HepG2 (cell line): ENCODE measurements around the gene ACOT9.

Experiments used
- CTCF ChIP-seq: sonication (generic); formaldehyde crosslinking; IDR thresholded peaks from 2 replicates; pipeline ENCODE4 v1.5.0; 2020; ENCODE audit warnings: mild to moderate bottlenecking, missing genetic modification reagents, moderate library complexity
- HNRNPLL ChIP-seq: fragments of 200-400 bp; formaldehyde crosslinking; IDR thresholded peaks from 2 replicates; pipeline ENCODE4 v1.6.1; 2017; ENCODE audit warnings: mild to moderate bottlenecking, low read depth, low read length; ENCODE audit not compliant: poor library complexity, severe bottlenecking
- NCOA1 ChIP-seq: sonication (generic); formaldehyde crosslinking; IDR thresholded peaks from 2 replicates; pipeline ENCODE4 v1.9.0; 2021; ENCODE audit warnings: missing genetic modification reagents
- NCOA2 ChIP-seq: sonication (generic); formaldehyde crosslinking; IDR thresholded peaks from 2 replicates; pipeline ENCODE4 v1.8.0; 2022; ENCODE audit warnings: inconsistent platforms
- RXRA ChIP-seq: sonication (generic); formaldehyde crosslinking; IDR thresholded peaks from 2 replicates; pipeline ENCODE4 v1.5.1; 2020; ENCODE audit warnings: missing genetic modification reagents
- TEF ChIP-seq: sonication (generic); formaldehyde crosslinking; IDR thresholded peaks from 2 replicates; pipeline ENCODE4 v1.5.0; 2020; ENCODE audit warnings: missing genetic modification reagents
- TOPORS ChIP-seq: sonication (generic); formaldehyde crosslinking; IDR thresholded peaks from 2 replicates; pipeline ENCODE4 v1.8.0; 2023; ENCODE audit warnings: mild to moderate bottlenecking, missing genetic modification reagents
- ZBTB40 ChIP-seq, 2 experiments: fragments of 450-650 bp in 1 of 2; sonication (generic) in 1 of 2; formaldehyde crosslinking in 1 of 2; IDR thresholded peaks; 2 replicates each; pipeline versions ENCODE4 v1.6.1 to v1.8.0; 2016 to 2022; ENCODE audit warnings: antibody characterized with exemption in 1 of 2, mild to moderate bottlenecking in 1 of 2, missing genetic modification reagents in 1 of 2
- ZC3H4 ChIP-seq: sonication (generic); formaldehyde crosslinking; IDR thresholded peaks from 2 replicates; pipeline ENCODE4 v1.4.0; 2020; ENCODE audit warnings: missing genetic modification reagents, borderline replicate concordance
- ZFP36 ChIP-seq: fragments of 150-350 bp; IDR thresholded peaks from 2 replicates; pipeline ENCODE4 v1.6.1; 2018; ENCODE audit warnings: borderline replicate concordance, low read length, low read depth; ENCODE audit not compliant: partially characterized antibody
- ZFX ChIP-seq: sonication (generic); formaldehyde crosslinking; IDR thresholded peaks from 2 replicates; pipeline ENCODE4 v1.4.0; 2020; ENCODE audit warnings: mild to moderate bottlenecking, low read depth, missing genetic modification reagents, moderate library complexity
- ZNF20 ChIP-seq: sonication (generic); formaldehyde crosslinking; IDR thresholded peaks from 2 replicates; pipeline ENCODE4 v1.4.0; 2020; ENCODE audit warnings: mild to moderate bottlenecking, moderate library complexity, missing genetic modification reagents
- ZNF83 ChIP-seq: sonication (generic); formaldehyde crosslinking; IDR thresholded peaks from 2 replicates; pipeline ENCODE4 v1.4.0; 2020; ENCODE audit warnings: missing genetic modification reagents, mild to moderate bottlenecking, borderline replicate concordance

- no peak for TF ChIP-seq NCOA2 (CRISPR knock-in tag)
- TF ChIP-seq ZNF83 (CRISPR knock-in tag), result no peak
- TF ChIP-seq ZNF20 (CRISPR knock-in tag), result no peak
- no peak for TF ChIP-seq NCOA1 (CRISPR knock-in tag)
- TF ChIP-seq CTCF (CRISPR knock-in tag), result no peak
- TF ChIP-seq ZBTB40 (IDR thresholded peaks at IDR 0.05), result no peak
- TF ChIP-seq ZBTB40 (CRISPR knock-in tag; IDR thresholded peaks at IDR 0.05), result no peak
- no peak for TF ChIP-seq TEF (CRISPR knock-in tag)
- no peak for TF ChIP-seq ZFX
- no peak for TF ChIP-seq HNRNPLL
- TF ChIP-seq RXRA (CRISPR knock-in tag), result no peak
- no peak for TF ChIP-seq ZFP36
- TF ChIP-seq ZC3H4 (CRISPR knock-in tag), result no peak
- TF ChIP-seq TOPORS (CRISPR knock-in tag), result no peak
These were observed 841 bp downstream of the ACOT9 start for GRCh38 chrX:23742174-23742696.
